Measurements from ENCODE around the gene NOG. TPM values are rescaled to one million over a fixed set of nuclear protein-coding genes. Genes with fewer than 3 reads are reported as not detected.

Gene NOG
- total RNA-seq, 1 experiment from 2014 or later: 9.2 TPM

GRCh38 chr17:56636265-56636664 lies 42.8 kb downstream of the NOG start:
- intact Hi-C loops (cut with micrococcal nuclease; ENCODE audit: unreplicated experiment): no loop called here
- no TSS peak for BruUV-seq (replicated peaks)
- DNase-seq (ENCODE audit: low read depth, low spot score): no peak
- ChIA-PET CTCF (no interaction called here), POLR2A (no interaction called here)
- Histone ChIP-seq H3K27me3 (ENCODE audit: control insufficient read depth, insufficient read depth, low read length) (no peaks in the 10 kb centered on the region), H3K9me3 (ENCODE audit: control insufficient read depth, insufficient read depth, low read depth, low read length) (no peaks in the 10 kb centered on the region), H3K27ac (ENCODE audit: low read length) (no peak overlapping the region), H3K4me1 (ENCODE audit: control insufficient read depth, insufficient read depth, low read length) (no peaks in the 10 kb centered on the region), H3K4me3 (ENCODE audit: low read depth in 2 of 2, low read length in 2 of 2) (no peak overlapping the region), H3K36me3 (ENCODE audit: control insufficient read depth, insufficient read depth, low read length) (no peaks in the 10 kb centered on the region)
- in situ Hi-C loops (cut with HindIII; ENCODE audit: low pct_unique_long_range_greater_than_20kb, low sequenced_read_pairs): no loop called here
- TF ChIP-seq REST (IDR thresholded peaks at IDR 0.05; ENCODE audit: insufficient read depth in 1 of 2, low read depth in 2 of 2, low read length in 1 of 2) (no peak), SIN3A (IDR thresholded peaks at IDR 0.05; ENCODE audit: borderline replicate concordance, insufficient read depth, low read depth, low read length) (no peak), POLR2AphosphoS5 (IDR thresholded peaks at IDR 0.05; ENCODE audit: low read depth, low read length) (no peak), CTCF (IDR thresholded peaks at IDR 0.05) (no peak), TCF7L2 (IDR thresholded peaks at IDR 0.05; ENCODE audit: low read depth, low read length) (no peak)
- no peak for ATAC-seq

GRCh38 chr17:56637254-56637653 lies 43.8 kb downstream of the NOG start:
- in situ Hi-C loops (cut with HindIII; ENCODE audit: low pct_unique_long_range_greater_than_20kb, low sequenced_read_pairs): no loop called here
- intact Hi-C loops (cut with micrococcal nuclease; ENCODE audit: unreplicated experiment): no loop called here
- Histone ChIP-seq H3K9me3 (ENCODE audit: control insufficient read depth, insufficient read depth, low read depth, low read length) (no peaks in the 10 kb centered on the region), H3K36me3 (ENCODE audit: control insufficient read depth, insufficient read depth, low read length) (no peaks in the 10 kb centered on the region), H3K27me3 (ENCODE audit: control insufficient read depth, insufficient read depth, low read length) (no peaks in the 10 kb centered on the region), H3K4me3 (ENCODE audit: low read depth in 2 of 2, low read length in 2 of 2) (no peak overlapping the region), H3K4me1 (ENCODE audit: control insufficient read depth, insufficient read depth, low read length) (no peaks in the 10 kb centered on the region), H3K27ac (ENCODE audit: low read length) (no peak overlapping the region)
- ChIA-PET POLR2A (no interaction called here), CTCF (no interaction called here)
- no peak for ATAC-seq
- no peak for DNase-seq (ENCODE audit: low read depth, low spot score)
- TF ChIP-seq CTCF (IDR thresholded peaks at IDR 0.05): no peak
- no peak for TF ChIP-seq TCF7L2 (IDR thresholded peaks at IDR 0.05; ENCODE audit: low read depth, low read length)
- no peak for TF ChIP-seq POLR2AphosphoS5 (IDR thresholded peaks at IDR 0.05; ENCODE audit: low read depth, low read length)
- TF ChIP-seq SIN3A (IDR thresholded peaks at IDR 0.05; ENCODE audit: borderline replicate concordance, insufficient read depth, low read depth, low read length): no peak
- TF ChIP-seq REST (IDR thresholded peaks at IDR 0.05; ENCODE audit: insufficient read depth in 1 of 2, low read depth in 2 of 2, low read length in 1 of 2): no peak
- no TSS peak for BruUV-seq (replicated peaks)

Data from Panc1 (cell line).